Measurements from ENCODE around the gene GIMAP4.
"Not testable (repeated sequence)": the region's sequence is repeated elsewhere in the genome, so short reads cannot be mapped to it uniquely, and the experiment has no call there.

GIMAP4 gene

GRCh38 chr7:150579979-150580637 is 12.9 kb downstream of the GIMAP4 start:
- not testable (repeated sequence) for DNase-seq (ENCODE audit: extremely low read depth in 1 of 2, low read depth in 1 of 2)

- no peak for DNase-seq (ENCODE audit: extremely low read depth in 1 of 2, low read depth in 1 of 2)
These were observed 13.6 kb downstream of the GIMAP4 start for GRCh38 chr7:150580638-150581394.

- DNase-seq (ENCODE audit: extremely low read depth in 1 of 2, low read depth in 1 of 2), result no peak
These were observed 18.0 kb downstream of the GIMAP4 start for GRCh38 chr7:150585199-150585598.

- no peak for DNase-seq (ENCODE audit: extremely low read depth in 1 of 2, low read depth in 1 of 2)
These were observed 19.0 kb downstream of the GIMAP4 start for GRCh38 chr7:150586068-150586784.

- no peak for DNase-seq (ENCODE audit: extremely low read depth in 1 of 2, low read depth in 1 of 2)
These were observed 19.6 kb downstream of the GIMAP4 start for GRCh38 chr7:150586785-150587152.

- DNase-seq (ENCODE audit: extremely low read depth in 1 of 2, low read depth in 1 of 2), result no peak
These were observed 20.4 kb downstream of the GIMAP4 start for GRCh38 chr7:150587551-150587950.

- DNase-seq (ENCODE audit: extremely low read depth in 1 of 2, low read depth in 1 of 2), result no peak
These were observed 27.6 kb downstream of the GIMAP4 start for GRCh38 chr7:150594805-150595204.

GRCh38 chr7:150595361-150595760 is 28.2 kb downstream of the GIMAP4 start:
- DNase-seq (ENCODE audit: extremely low read depth in 1 of 2, low read depth in 1 of 2), result no peak

- not testable (repeated sequence) for DNase-seq (ENCODE audit: extremely low read depth in 1 of 2, low read depth in 1 of 2)
These were observed 36.4 kb downstream of the GIMAP4 start for GRCh38 chr7:150603600-150603999.

- DNase-seq (ENCODE audit: extremely low read depth in 1 of 2, low read depth in 1 of 2), result no peak
These were observed 43.0 kb downstream of the GIMAP4 start for GRCh38 chr7:150610233-150610632.

- no peak for DNase-seq (ENCODE audit: extremely low read depth in 1 of 2, low read depth in 1 of 2)
These were observed 45.7 kb downstream of the GIMAP4 start for GRCh38 chr7:150612925-150613324.

- no peak for DNase-seq (ENCODE audit: extremely low read depth in 1 of 2, low read depth in 1 of 2)
These were observed 46.7 kb downstream of the GIMAP4 start for GRCh38 chr7:150613880-150614279.

GRCh38 chr7:150614426-150614825 is 47.2 kb downstream of the GIMAP4 start:
- not testable (repeated sequence) for DNase-seq (ENCODE audit: extremely low read depth in 1 of 2, low read depth in 1 of 2)

GRCh38 chr7:150615221-150615755 is 48.1 kb downstream of the GIMAP4 start:
- not testable (repeated sequence) for DNase-seq (ENCODE audit: extremely low read depth in 1 of 2, low read depth in 1 of 2)

GRCh38 chr7:150620061-150620460 is 52.9 kb downstream of the GIMAP4 start:
- DNase-seq (ENCODE audit: extremely low read depth in 1 of 2, low read depth in 1 of 2), result no peak

GRCh38 chr7:150620617-150621371 is 53.6 kb downstream of the GIMAP4 start:
- DNase-seq (ENCODE audit: extremely low read depth in 1 of 2, low read depth in 1 of 2), result no peak

- DNase-seq (ENCODE audit: extremely low read depth in 1 of 2, low read depth in 1 of 2), result no peak
These were observed 54.2 kb downstream of the GIMAP4 start for GRCh38 chr7:150621376-150621775.
